Activated CD8-positive, alpha-beta T cell treated with anti-CD3 and anti-CD28 coated beads for 36 hours (primary cell): ENCODE results near the gene ARHGAP26. TPM values are rescaled to one million over a fixed set of nuclear protein-coding genes. Genes with fewer than 3 reads are reported as not detected.

Experiments
- ATAC-seq: fragments of 200-7000 bp; cut with Tn5 transposase; one replicate; pipeline ENCODE4 v1.10.0; 2021; ENCODE audit warnings: mild to moderate bottlenecking, moderate library complexity
- CTCF ChIA-PET: fragments of 350-600 bp; sonication (Branson Sonifier 250); formaldehyde crosslinking; loops from one replicate; lab custom pipeline; 2021; ENCODE audit warnings: antibody characterized with exemption; lab: Charles Lee
- POLR2A ChIA-PET: fragments of 350-600 bp; sonication (Branson Sonifier 250); formaldehyde crosslinking; loops from one replicate; lab custom pipeline; 2021; ENCODE audit warnings: antibody characterized with exemption; lab: Charles Lee
- DNase-seq: peaks from one replicate; pipeline ENCODE4 v3.0.0-alpha.2; 2020
- H3K27ac Mint-ChIP-seq: one replicate; pipeline ENCODE4 v1.8.0; 2021; ENCODE audit warnings: mild to moderate bottlenecking, mixed read lengths
- H3K27me3 Mint-ChIP-seq: one replicate; pipeline ENCODE4 v1.8.0; 2021; ENCODE audit warnings: mixed read lengths
- H3K36me3 Mint-ChIP-seq: one replicate; pipeline ENCODE4 v1.8.0; 2021; ENCODE audit warnings: low read depth, mixed read lengths
- H3K4me1 Mint-ChIP-seq: one replicate; pipeline ENCODE4 v1.8.0; 2021; ENCODE audit warnings: low read depth, mixed read lengths
- H3K4me3 Mint-ChIP-seq: one replicate; pipeline ENCODE4 v1.8.0; 2021; ENCODE audit warnings: mild to moderate bottlenecking, moderate library complexity, mixed read lengths
- H3K9me3 Mint-ChIP-seq: one replicate; pipeline ENCODE4 v1.8.0; 2021; ENCODE audit warnings: mixed read lengths
- intact Hi-C: fragments of 100-400 bp; cut with micrococcal nuclease; formaldehyde crosslinking; loops from one replicate; pipeline ENCODE4 v1.10.0; 2022
- total RNA-seq, 2 experiments: library from RNA; stranded (reverse); gene quantifications; one replicate each; pipeline ENCODE4 v1.2.3, GENCODE V29; 2021
- TF ChIP-seq, protein P1 (sequence below): fragments of 200-600 bp; IDR thresholded peaks from one replicate; pipeline ENCODE4 v1.8.0; 2022; ENCODE audit warnings: antibody characterized with exemption, mild to moderate bottlenecking

Gene ARHGAP26
- total RNA-seq, 2 experiments from 2014 or later: 12.7 to 18.0 TPM

DNA sequence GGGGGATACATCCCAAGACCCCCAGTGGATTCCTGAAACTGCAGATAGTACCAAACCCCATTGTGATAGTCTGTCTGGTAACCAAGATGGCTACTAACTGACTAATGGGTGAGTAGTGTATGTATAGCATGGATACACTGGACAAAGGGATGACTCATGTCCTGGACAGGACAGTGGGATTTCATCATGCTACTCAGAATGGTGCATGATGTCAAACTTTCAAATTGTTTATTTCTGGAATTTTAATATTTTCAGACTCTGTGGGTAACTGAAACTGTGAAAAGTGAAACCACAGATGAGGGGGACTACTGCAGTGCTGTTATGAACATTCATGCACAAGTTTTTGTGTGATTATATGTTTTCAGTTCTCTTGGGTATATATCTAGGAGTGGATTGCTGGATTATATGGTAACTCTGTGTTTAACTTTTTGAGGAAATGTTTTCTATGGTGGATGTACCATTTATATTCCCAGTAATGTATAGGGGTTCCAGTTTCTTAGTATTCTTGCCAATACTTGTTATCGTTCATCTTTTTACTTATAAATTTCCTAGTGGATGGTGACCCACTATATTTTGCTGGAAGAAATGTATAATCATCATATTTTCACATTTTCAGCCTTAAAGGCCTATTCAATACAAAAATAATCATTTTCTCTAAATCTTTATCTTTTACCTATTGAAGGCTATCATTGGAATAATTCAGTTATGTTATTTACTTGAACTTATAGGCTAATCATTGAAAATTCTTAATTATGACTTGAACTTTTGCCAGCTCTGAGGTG lies 492.4 kb downstream of the ARHGAP26 start:
- Mint-ChIP-seq H3K27ac (no peak overlapping the region), H3K4me3 (no peak overlapping the region), H3K9me3 (peaks cover 13% of the 10 kb centered on the region), H3K4me1 (peaks cover 12% of the 10 kb centered on the region), H3K36me3 (peaks cover 3% of the 10 kb centered on the region), H3K27me3 (no peaks in the 10 kb centered on the region)
- TF ChIP-seq, protein P1, sequence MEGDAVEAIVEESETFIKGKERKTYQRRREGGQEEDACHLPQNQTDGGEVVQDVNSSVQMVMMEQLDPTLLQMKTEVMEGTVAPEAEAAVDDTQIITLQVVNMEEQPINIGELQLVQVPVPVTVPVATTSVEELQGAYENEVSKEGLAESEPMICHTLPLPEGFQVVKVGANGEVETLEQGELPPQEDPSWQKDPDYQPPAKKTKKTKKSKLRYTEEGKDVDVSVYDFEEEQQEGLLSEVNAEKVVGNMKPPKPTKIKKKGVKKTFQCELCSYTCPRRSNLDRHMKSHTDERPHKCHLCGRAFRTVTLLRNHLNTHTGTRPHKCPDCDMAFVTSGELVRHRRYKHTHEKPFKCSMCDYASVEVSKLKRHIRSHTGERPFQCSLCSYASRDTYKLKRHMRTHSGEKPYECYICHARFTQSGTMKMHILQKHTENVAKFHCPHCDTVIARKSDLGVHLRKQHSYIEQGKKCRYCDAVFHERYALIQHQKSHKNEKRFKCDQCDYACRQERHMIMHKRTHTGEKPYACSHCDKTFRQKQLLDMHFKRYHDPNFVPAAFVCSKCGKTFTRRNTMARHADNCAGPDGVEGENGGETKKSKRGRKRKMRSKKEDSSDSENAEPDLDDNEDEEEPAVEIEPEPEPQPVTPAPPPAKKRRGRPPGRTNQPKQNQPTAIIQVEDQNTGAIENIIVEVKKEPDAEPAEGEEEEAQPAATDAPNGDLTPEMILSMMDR: no peak
- ChIA-PET CTCF (no interaction called here), POLR2A (no interaction called here)
- intact Hi-C loops: no loop called here
- peak; percentile 77 for ATAC-seq
- DNase-seq: no peak

DNA sequence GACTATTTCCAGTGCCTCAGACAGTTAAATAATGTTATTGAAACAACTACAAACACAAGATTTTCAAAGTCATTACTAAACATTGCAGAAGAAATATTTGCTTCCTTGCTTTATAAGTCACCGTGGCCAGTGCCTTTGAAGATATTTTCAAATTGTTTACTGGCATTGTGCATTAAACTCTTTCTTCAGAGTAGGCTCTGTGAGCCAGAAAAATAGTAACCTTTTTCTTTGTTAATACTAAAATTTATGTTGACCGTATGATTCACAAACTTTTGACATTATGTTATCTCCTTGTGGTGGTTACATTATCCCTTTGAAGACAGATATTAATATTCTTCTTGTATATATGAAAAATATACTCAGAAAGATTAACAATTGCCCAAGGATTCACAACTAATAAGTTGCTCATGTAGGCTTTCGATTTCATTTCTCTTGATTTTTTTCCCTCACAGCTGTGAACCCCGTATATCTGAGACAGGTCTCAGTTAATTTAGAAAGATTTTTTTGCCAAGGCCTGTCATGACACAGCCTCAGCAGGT lies 493.2 kb downstream of the ARHGAP26 start:
- H3K9me3 Mint-ChIP-seq: peaks cover 21% of the 10 kb centered on the region
- intact Hi-C loops: no loop called here
- DNase-seq (no peak), ATAC-seq (no peak)
- ChIA-PET POLR2A (no interaction called here), CTCF (no interaction called here)
- no peaks in the 10 kb centered on the region for H3K27me3 Mint-ChIP-seq
- TF ChIP-seq, protein P1: no peak
- no peak overlapping the region for H3K4me3 Mint-ChIP-seq
- H3K36me3 Mint-ChIP-seq: peaks cover 3% of the 10 kb centered on the region
- H3K27ac Mint-ChIP-seq: no peak overlapping the region
- H3K4me1 Mint-ChIP-seq: peaks cover 12% of the 10 kb centered on the region

DNA sequence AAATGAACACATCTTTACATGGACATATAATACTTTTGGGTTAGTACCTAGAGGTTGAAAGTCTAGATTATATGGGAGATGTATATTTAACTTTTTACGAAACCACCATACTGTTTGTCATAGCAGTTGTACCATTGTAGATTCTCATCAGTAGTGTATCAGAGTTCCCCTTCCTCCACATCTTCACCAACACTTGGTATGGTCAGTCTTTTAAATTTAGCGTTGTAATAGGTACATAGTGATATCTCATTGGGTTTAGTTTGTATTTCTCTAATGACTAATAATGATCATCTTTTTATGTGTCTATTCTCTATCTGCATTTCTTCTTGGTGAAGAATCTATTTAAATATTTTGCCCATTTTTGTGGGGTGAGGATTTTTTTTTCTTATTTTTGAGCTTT lies 495.8 kb downstream of the ARHGAP26 start:
- CTCF ChIA-PET: no interaction called here

DNA sequence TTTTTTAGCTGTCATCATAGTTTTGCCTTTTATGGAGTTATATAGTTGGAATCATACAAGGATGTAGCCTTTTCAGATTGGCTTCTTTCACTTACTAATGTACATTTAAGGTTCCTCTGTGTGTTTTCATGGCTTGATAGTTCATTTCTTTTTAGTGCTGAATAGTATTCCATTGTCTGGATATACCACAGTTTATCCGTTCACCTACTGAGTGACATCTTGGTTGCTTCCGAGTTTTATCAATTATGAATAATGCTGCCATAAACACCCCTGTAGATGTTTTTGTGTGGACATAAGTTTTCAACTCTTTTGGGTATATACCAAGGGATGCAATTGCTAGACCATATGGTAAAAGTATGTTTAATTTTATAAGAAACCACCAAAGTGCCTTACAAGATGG lies 497.0 kb downstream of the ARHGAP26 start:
- intact Hi-C loops: no loop called here
- Mint-ChIP-seq H3K4me3 (no peak overlapping the region), H3K27me3 (no peaks in the 10 kb centered on the region), H3K36me3 (peaks cover 3% of the 10 kb centered on the region), H3K4me1 (peaks cover 6% of the 10 kb centered on the region), H3K27ac (no peak overlapping the region), H3K9me3 (peaks cover 31% of the 10 kb centered on the region)
- no peak for DNase-seq
- no peak for ATAC-seq
- ChIA-PET CTCF (no interaction called here), POLR2A (no interaction called here)
- TF ChIP-seq, protein P1: no peak

More for the DNA sequence above, 495.8 kb downstream of the ARHGAP26 start:
- POLR2A ChIA-PET: no interaction called here
- DNase-seq (no peak), ATAC-seq (no peak)
- TF ChIP-seq, protein P1: no peak
- Mint-ChIP-seq H3K27me3 (no peaks in the 10 kb centered on the region), H3K9me3 (peaks cover 31% of the 10 kb centered on the region), H3K27ac (no peak overlapping the region), H3K4me1 (peaks cover 12% of the 10 kb centered on the region), H3K4me3 (no peak overlapping the region), H3K36me3 (peaks cover 3% of the 10 kb centered on the region)
- intact Hi-C loops: no loop called here

DNA sequence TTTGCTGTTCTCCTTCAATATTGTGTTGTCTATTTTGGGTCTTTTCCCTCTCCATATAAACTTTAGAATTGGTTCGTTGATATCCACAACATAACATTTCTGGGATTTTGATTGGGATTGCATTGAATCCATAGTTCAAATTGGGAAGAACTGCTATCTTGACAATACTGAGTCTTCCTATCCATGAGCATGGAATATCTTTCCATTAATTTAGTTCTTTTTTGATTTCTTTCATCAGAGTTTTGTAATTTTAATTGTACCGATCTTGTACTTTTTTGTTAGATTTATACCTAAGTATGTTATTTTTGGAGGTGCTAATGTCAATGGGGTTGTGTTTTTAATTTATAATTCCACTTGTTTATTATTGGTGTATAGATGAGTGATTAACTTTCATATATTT lies 498.2 kb downstream of the ARHGAP26 start:
- DNase-seq (no peak), ATAC-seq (no peak)
- POLR2A ChIA-PET: no interaction called here
- peaks cover 3% of the 10 kb centered on the region for H3K36me3 Mint-ChIP-seq
- H3K4me1 Mint-ChIP-seq: no peaks in the 10 kb centered on the region
- H3K27me3 Mint-ChIP-seq: no peaks in the 10 kb centered on the region
- intact Hi-C loops: no loop called here
- TF ChIP-seq, protein P1: no peak
- CTCF ChIA-PET: no interaction called here
- H3K9me3 Mint-ChIP-seq: peaks cover 31% of the 10 kb centered on the region
- no peak overlapping the region for H3K4me3 Mint-ChIP-seq
- no peak overlapping the region for H3K27ac Mint-ChIP-seq
